Thoracic aorta (tissue), 2 donors: ENCODE measurements around the gene ATAD3C. TPM values are rescaled to one million over a fixed set of nuclear protein-coding genes. Genes with fewer than 3 reads are reported as not detected.
"Not testable (repeated sequence)": the region's sequence is repeated elsewhere in the genome, so short reads cannot be mapped to it uniquely, and the experiment has no call there.

Experiments used
- ATAC-seq: fragments of 150-250 bp; one replicate; pipeline ENCODE4 v1.8.0; 2017; ENCODE audit warnings: low read depth; ENCODE audit not compliant: insufficient number of reproducible peaks, low FRiP score
- DNase-seq: peaks from one replicate; pipeline ENCODE4 v3.0.0-alpha.2; 2020; ENCODE audit warnings: low spot score
- H3K27ac ChIP-seq, 2 donors: fragments of 200-600 bp; sonication (generic); 1 replicate in 1 of 2; 2 replicates in 1 of 2; pipeline ENCODE4 v1.5.1; 2016; ENCODE audit warnings: mild to moderate bottlenecking in 2 of 2, moderate library complexity in 2 of 2
- H3K27me3 ChIP-seq: fragments of 200-600 bp; sonication (generic); replicated peaks from 2 replicates; pipeline ENCODE4 v1.6.0; 2016; ENCODE audit warnings: mild to moderate bottlenecking; ENCODE audit not compliant: insufficient read depth
- H3K36me3 ChIP-seq: fragments of 200-600 bp; sonication (generic); one replicate; pipeline ENCODE4 v1.5.1; 2016
- H3K4me1 ChIP-seq, 2 donors: fragments of 200-600 bp; sonication (generic); 1 replicate in 1 of 2; 2 replicates in 1 of 2; pipeline versions ENCODE4 v1.5.1 to v1.6.0; 2016; ENCODE audit warnings: low read depth in 2 of 2, mild to moderate bottlenecking in 1 of 2; ENCODE audit not compliant: control insufficient read depth in 1 of 2
- H3K4me3 ChIP-seq: fragments of 200-600 bp; sonication (generic); 2 replicates; pipeline ENCODE4 v1.5.1; 2016; ENCODE audit warnings: mild to moderate bottlenecking
- H3K9me3 ChIP-seq: fragments of 200-600 bp; sonication (generic); 2 replicates; pipeline ENCODE4 v1.5.1; 2016
- CTCF ChIP-seq: fragments of 200-600 bp; sonication (generic); IDR thresholded peaks from one replicate; pipeline ENCODE4 v1.5.1; 2019; ENCODE audit warnings: antibody characterized with exemption
- total RNA-seq, 2 donors: library from RNA; depleted of rRNA; stranded (reverse); fragments of >200 nt; gene quantifications; one replicate each; pipeline versions ENCODE4 v1.1.0 to v1.2.3, GENCODE V29; 2016

The ATAD3C gene
- total RNA-seq, 2 donors from 2014 or later = 0.27 TPM; not detected in 1

- H3K27me3 ChIP-seq = no peaks in the 10 kb centered on the region
- H3K36me3 ChIP-seq = peaks cover 45% of the 10 kb centered on the region
- no peaks in the 10 kb centered on the region for H3K9me3 ChIP-seq
- H3K4me1 ChIP-seq = peaks cover 28 to 47% of the 10 kb centered on the region in 2 donors
- no peak for ATAC-seq
- H3K27ac ChIP-seq = no peak overlapping the region
- TF ChIP-seq CTCF = peak; percentile 16
- H3K4me3 ChIP-seq = no peak overlapping the region
- DNase-seq = no peak
Measured at GRCh38 chr1:1402072-1402900, 47.2 kb upstream of the ATAD3C start.

DNA sequence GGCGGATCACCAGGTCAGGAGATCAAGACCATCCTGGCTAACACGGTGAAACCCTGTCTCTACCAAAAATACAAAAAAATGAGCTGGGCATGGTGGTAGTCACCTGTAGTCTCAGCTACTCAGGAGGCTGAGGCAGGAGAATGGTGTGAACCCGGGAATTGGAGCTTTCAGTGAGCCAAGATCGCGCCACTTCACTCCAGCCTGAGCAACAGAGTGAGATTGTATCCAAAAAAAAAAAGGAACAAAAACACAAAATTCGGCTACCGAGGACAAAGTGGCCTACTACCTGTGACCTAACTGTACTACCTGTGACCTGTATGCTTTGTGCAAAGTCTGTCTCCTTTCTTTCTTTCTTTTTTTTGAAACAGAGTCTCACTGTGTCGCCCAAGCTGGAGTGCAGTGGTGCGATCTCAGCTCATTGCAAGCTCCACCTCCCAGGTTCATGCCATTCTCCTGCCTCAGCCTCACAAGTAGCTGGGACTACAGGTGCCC is 46.5 kb upstream of the ATAD3C start:
- ATAC-seq, H3K9me3 ChIP-seq, H3K27me3 ChIP-seq, H3K27ac ChIP-seq, H3K4me3 ChIP-seq, DNase-seq: not testable (repeated sequence)
- H3K4me1 ChIP-seq = peaks cover 25 to 44% of the 10 kb centered on the region in 2 donors
- peaks cover 39% of the 10 kb centered on the region for H3K36me3 ChIP-seq

DNA sequence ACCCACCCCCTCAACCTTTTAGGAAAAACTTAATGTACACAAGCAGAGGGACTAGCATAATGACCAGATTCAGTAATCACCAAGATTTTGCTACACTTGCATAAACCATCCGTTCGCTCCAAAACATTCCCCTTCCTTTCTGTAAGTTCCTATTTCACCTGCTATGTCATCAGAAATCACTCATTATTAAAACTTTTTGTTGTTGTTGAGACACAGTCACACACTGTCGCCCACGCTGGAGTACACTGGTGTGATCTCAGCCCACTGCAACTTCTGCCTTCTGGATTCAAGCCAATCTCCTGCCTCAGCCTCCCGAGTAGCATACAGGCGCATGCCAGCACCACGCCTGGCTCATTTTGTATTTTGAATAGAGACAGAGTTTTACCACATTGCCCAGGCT is 45.8 kb upstream of the ATAD3C start:
- DNase-seq (no peak), ATAC-seq (no peak)
- TF ChIP-seq CTCF = no peak
- H3K4me3 ChIP-seq = no peak overlapping the region
- peaks cover 39% of the 10 kb centered on the region for H3K36me3 ChIP-seq
- H3K4me1 ChIP-seq = peaks cover 25 to 46% of the 10 kb centered on the region in 2 donors
- H3K9me3 ChIP-seq = no peaks in the 10 kb centered on the region
- no peak overlapping the region for H3K27ac ChIP-seq
- H3K27me3 ChIP-seq = no peaks in the 10 kb centered on the region

DNA sequence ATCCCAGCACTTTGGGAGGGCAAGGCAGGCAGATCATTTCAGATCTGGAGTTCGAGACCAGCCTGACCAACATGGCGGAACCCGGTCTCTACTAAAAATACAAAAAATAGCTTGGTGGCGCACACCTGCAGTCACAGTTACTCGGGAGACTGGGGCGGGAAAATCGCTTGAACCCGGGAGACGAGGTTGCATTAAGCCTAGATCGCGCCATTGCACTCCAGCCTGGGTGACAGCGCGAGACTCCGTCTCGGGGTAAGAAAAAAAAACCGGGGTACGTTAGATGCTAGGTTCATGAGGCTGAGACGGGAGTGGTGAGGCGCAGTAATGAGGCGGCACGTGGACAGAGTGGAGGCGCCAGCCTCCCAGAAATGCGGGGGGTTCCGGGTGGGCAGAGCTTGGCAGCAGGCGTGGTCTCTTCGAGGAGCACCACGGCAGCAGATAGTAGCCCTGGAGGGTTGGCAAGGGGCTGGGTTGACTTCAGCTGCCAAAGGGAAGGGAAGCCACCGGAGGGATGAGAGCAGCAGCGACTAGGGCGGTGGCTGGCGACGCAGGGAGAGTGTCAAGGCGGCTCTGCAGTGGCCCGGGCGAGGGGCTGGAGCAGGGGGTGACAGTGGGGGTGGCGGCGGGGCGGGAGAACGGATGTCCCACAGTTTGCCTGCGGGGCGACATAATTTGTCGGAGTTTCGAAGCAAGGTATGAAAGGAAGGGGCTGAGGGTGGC is 43.2 kb upstream of the ATAD3C start:
- H3K27ac ChIP-seq = peak overlapping the region; percentile 82 to 84
- ATAC-seq (no peak), DNase-seq (no peak)
- H3K27me3 ChIP-seq = no peaks in the 10 kb centered on the region
- no peak for TF ChIP-seq CTCF
- H3K4me3 ChIP-seq = peak overlapping the region; percentile 100
- H3K9me3 ChIP-seq = no peaks in the 10 kb centered on the region
- H3K36me3 ChIP-seq = peaks cover 37% of the 10 kb centered on the region
- H3K4me1 ChIP-seq = peaks cover 15 to 37% of the 10 kb centered on the region in 2 donors

- ATAC-seq = peak; percentile 72
- DNase-seq = peak; percentile 79
- Histone ChIP-seq H3K4me1 (peaks cover 15 to 36% of the 10 kb centered on the region in 2 donors), H3K9me3 (no peaks in the 10 kb centered on the region), H3K36me3 (peaks cover 30% of the 10 kb centered on the region), H3K27ac (peak within 1 kb of the TSS; percentile 82 to 84), H3K4me3 (peak within 1 kb of the TSS; percentile 100), H3K27me3 (no peaks in the 10 kb centered on the region)
- no peak for TF ChIP-seq CTCF
Measured at GRCh38 chr1:1406821-1407635, 42.5 kb upstream of the ATAD3C start, which contains the start of gene MRPL20. MRPL20 (minus strand) TSS chr1:1407293; CDS start chr1:1407217, 76 bp downstream.
